Gastroesophageal sphincter (tissue), 3 donors: Measurements from ENCODE around the gene RILP.

Experiments
- CTCF ChIP-seq, 4 experiments: fragments of 200-600 bp in 2 of 4; fragments of 450-650 bp in 2 of 4; sonication (generic) in 1 of 4; IDR thresholded peaks; one replicate each; pipeline ENCODE4 v1.5.1; 2017 to 2019; ENCODE audit warnings: antibody characterized with exemption in 4 of 4, mild to moderate bottlenecking in 2 of 4, moderate library complexity in 2 of 4
- EP300 ChIP-seq: sonication (generic); formaldehyde crosslinking; IDR thresholded peaks from one replicate; pipeline ENCODE4 v1.6.1; 2017; ENCODE audit warnings: antibody characterized with exemption, mild to moderate bottlenecking
- POLR2A ChIP-seq, 2 donors: fragments of 450-650 bp; IDR thresholded peaks; one replicate each; pipeline ENCODE4 v1.6.1; 2017; ENCODE audit warnings: antibody characterized with exemption in 2 of 2, mild to moderate bottlenecking in 2 of 2, moderate library complexity in 1 of 2
- POLR2AphosphoS5 ChIP-seq: sonication (generic); formaldehyde crosslinking; IDR thresholded peaks from one replicate; pipeline ENCODE4 v1.6.1; 2017; ENCODE audit warnings: antibody characterized with exemption

GRCh38 chr17:1604831-1605528 is 44.7 kb downstream of the RILP start:
- TF ChIP-seq CTCF (IDR thresholded peaks at IDR 0.05) (no peak), POLR2A (IDR thresholded peaks at IDR 0.05) (no peak), POLR2AphosphoS5 (no peak), EP300 (no peak)
